HEK293 (cell line): ENCODE measurements around the gene ANKRD53.

Source experiments
- CTCF ChIA-PET: fragments of 350-600 bp; formaldehyde crosslinking; extraction: SDS; loops from one replicate; lab custom pipeline; 2021; ENCODE audit warnings: antibody characterized with exemption; lab: Yijun Ruan, JAX
- POLR2A ChIA-PET: fragments of 300-600 bp; formaldehyde crosslinking; extraction: SDS; loops from one replicate; lab custom pipeline; 2020; ENCODE audit warnings: antibody characterized with exemption, inconsistent platforms; lab: Yijun Ruan, JAX
- H3K27ac ChIP-seq: fragments of 200-500 bp; sonication (Bioruptor generic); 2 replicates; pipeline ENCODE4 v1.5.1; 2014; ENCODE audit warnings: low read depth, low read length, control low read depth, inconsistent platforms; ENCODE audit errors: extremely low read depth
- H3K36me3 ChIP-seq, 2 experiments: fragments of 200-500 bp in 1 of 2; sonication (Bioruptor generic) in 1 of 2; 1 replicate in 1 of 2; 2 replicates in 1 of 2; pipeline ENCODE4 v1.5.1; 2014 to 2017; ENCODE audit warnings: inconsistent platforms in 2 of 2, low read length in 2 of 2; ENCODE audit not compliant: control insufficient read depth in 2 of 2, insufficient read depth in 1 of 2
- H3K4me1 ChIP-seq: fragments of 200-500 bp; sonication (Bioruptor generic); 2 replicates; pipeline ENCODE4 v1.5.1; 2014; ENCODE audit warnings: mild to moderate bottlenecking, low read length, inconsistent platforms; ENCODE audit not compliant: control insufficient read depth, insufficient read depth
- H3K4me3 ChIP-seq: 2 replicates; pipeline ENCODE4 v1.5.1; 2011; ENCODE audit warnings: low read depth, mild to moderate bottlenecking, control low read depth, low read length, moderate library complexity
- H3K9me3 ChIP-seq: fragments of 200-500 bp; sonication (Bioruptor generic); 2 replicates; pipeline ENCODE4 v1.5.1; 2014; ENCODE audit warnings: low read depth, low read length, inconsistent platforms; ENCODE audit not compliant: control insufficient read depth, insufficient read depth
- BCL11A ChIP-seq: fragments of 450-650 bp; formaldehyde crosslinking; IDR thresholded peaks from 2 replicates; pipeline ENCODE4 v1.5.1; 2016; ENCODE audit warnings: low read depth, missing biosample characterization, missing genetic modification characterization
- GFI1B ChIP-seq: fragments of 450-650 bp; formaldehyde crosslinking; IDR thresholded peaks from 2 replicates; pipeline ENCODE4 v1.5.1; 2016; ENCODE audit warnings: missing biosample characterization, missing genetic modification characterization
- HOXA7 ChIP-seq: sonication (generic); formaldehyde crosslinking; IDR thresholded peaks from 2 replicates; pipeline ENCODE4 v1.8.1; 2022; ENCODE audit warnings: missing genetic modification reagents, borderline replicate concordance
- RBAK ChIP-seq: fragments of 450-650 bp; formaldehyde crosslinking; IDR thresholded peaks from 2 replicates; pipeline ENCODE4 v1.5.1; 2016; ENCODE audit warnings: missing biosample characterization, missing genetic modification characterization
- SP7 ChIP-seq: fragments of 450-650 bp; formaldehyde crosslinking; IDR thresholded peaks from 2 replicates; pipeline ENCODE4 v1.5.1; 2016; ENCODE audit warnings: missing biosample characterization, missing genetic modification characterization
- ZBTB8A ChIP-seq: fragments of 450-650 bp; formaldehyde crosslinking; IDR thresholded peaks from 2 replicates; pipeline ENCODE4 v1.5.1; 2016; ENCODE audit warnings: missing biosample characterization, missing genetic modification characterization
- ZNF132 ChIP-seq: fragments of 450-650 bp; formaldehyde crosslinking; IDR thresholded peaks from 2 replicates; pipeline ENCODE4 v1.5.1; 2017; ENCODE audit warnings: missing biosample characterization, missing genetic modification characterization, borderline replicate concordance
- ZNF202 ChIP-seq: fragments of 450-650 bp; formaldehyde crosslinking; IDR thresholded peaks from 2 replicates; pipeline ENCODE4 v1.5.1; 2016; ENCODE audit warnings: missing biosample characterization, missing genetic modification characterization, borderline replicate concordance
- ZNF266 ChIP-seq: fragments of 450-650 bp; formaldehyde crosslinking; IDR thresholded peaks from 2 replicates; pipeline ENCODE4 v1.5.1; 2016; ENCODE audit warnings: missing biosample characterization, missing genetic modification characterization, low read depth
- ZNF398 ChIP-seq: fragments of 450-650 bp; formaldehyde crosslinking; IDR thresholded peaks from 2 replicates; pipeline ENCODE4 v1.5.1; 2017; ENCODE audit warnings: missing biosample characterization, missing genetic modification characterization
- ZNF416 ChIP-seq: fragments of 450-650 bp; formaldehyde crosslinking; IDR thresholded peaks from 2 replicates; pipeline ENCODE4 v1.5.1; 2016; ENCODE audit warnings: missing biosample characterization, missing genetic modification characterization
- ZNF433 ChIP-seq: fragments of 450-650 bp; formaldehyde crosslinking; IDR thresholded peaks from 2 replicates; pipeline ENCODE4 v1.5.1; 2016; ENCODE audit warnings: missing biosample characterization, missing genetic modification characterization, low read depth
- ZNF501 ChIP-seq: fragments of 450-650 bp; formaldehyde crosslinking; IDR thresholded peaks from 2 replicates; pipeline ENCODE4 v1.5.1; 2016; ENCODE audit warnings: missing biosample characterization, missing genetic modification characterization
- ZNF521 ChIP-seq: fragments of 450-650 bp; formaldehyde crosslinking; IDR thresholded peaks from 2 replicates; pipeline ENCODE4 v1.5.1; 2017; ENCODE audit warnings: missing biosample characterization, mild to moderate bottlenecking, missing genetic modification characterization
- ZNF529 ChIP-seq: fragments of 450-650 bp; formaldehyde crosslinking; IDR thresholded peaks from 2 replicates; pipeline ENCODE4 v1.5.1; 2017; ENCODE audit warnings: missing genetic modification characterization, missing biosample characterization; ENCODE audit not compliant: insufficient replicate concordance
- ZNF530 ChIP-seq: fragments of 450-650 bp; formaldehyde crosslinking; IDR thresholded peaks from 2 replicates; pipeline ENCODE4 v1.5.1; 2016; ENCODE audit warnings: low read depth, missing biosample characterization, missing genetic modification characterization
- ZNF549 ChIP-seq: fragments of 450-650 bp; IDR thresholded peaks from 2 replicates; pipeline ENCODE4 v1.5.1; 2018; ENCODE audit warnings: missing biosample characterization, missing genetic modification characterization, mild to moderate bottlenecking, inconsistent platforms, moderate library complexity
- ZNF555 ChIP-seq: fragments of 450-650 bp; formaldehyde crosslinking; conservative IDR thresholded peaks from 2 replicates; pipeline ENCODE4 v1.5.1; 2017; ENCODE audit warnings: missing biosample characterization, mild to moderate bottlenecking, missing genetic modification characterization, inconsistent platforms
- ZNF610 ChIP-seq: fragments of 450-650 bp; formaldehyde crosslinking; IDR thresholded peaks from 2 replicates; pipeline ENCODE4 v1.5.1; 2016; ENCODE audit warnings: missing biosample characterization, missing genetic modification characterization, borderline replicate concordance
- ZNF626 ChIP-seq: fragments of 450-650 bp; sonication (Bioruptor Pico); formaldehyde crosslinking; IDR thresholded peaks from 2 replicates; pipeline ENCODE4 v1.5.1; 2018; ENCODE audit warnings: missing biosample characterization, missing genetic modification characterization, inconsistent platforms
- ZNF785 ChIP-seq: fragments of 450-650 bp; formaldehyde crosslinking; IDR thresholded peaks from 2 replicates; pipeline ENCODE4 v1.5.1; 2016; ENCODE audit warnings: missing biosample characterization, missing genetic modification characterization
- ZNF791 ChIP-seq: fragments of 450-650 bp; formaldehyde crosslinking; IDR thresholded peaks from 2 replicates; pipeline ENCODE4 v1.5.1; 2016; ENCODE audit warnings: missing biosample characterization, missing genetic modification characterization
- ZNF830 ChIP-seq: fragments of 450-650 bp; IDR thresholded peaks from 2 replicates; pipeline ENCODE4 v1.5.0; 2018; ENCODE audit warnings: missing biosample characterization, missing genetic modification characterization, low read depth, mild to moderate bottlenecking, moderate library complexity

Gene ANKRD53

GRCh38 chr2:70988151-70988550 lies 9.7 kb downstream of the ANKRD53 start:
- Histone ChIP-seq H3K27ac (no peak overlapping the region), H3K9me3 (no peaks in the 10 kb centered on the region), H3K4me1 (no peaks in the 10 kb centered on the region), H3K4me3 (no peak overlapping the region), H3K36me3 (peaks cover 0 to 88% of the 10 kb centered on the region in 2 experiments; a peak in 1 of 3 replicates)
- CTCF ChIA-PET = no interaction called here
- POLR2A ChIA-PET = no interaction called here
- TF ChIP-seq ZNF830 (tag by site-specific recombination) (no peak), ZNF266 (tag by site-specific recombination) (no peak), ZNF549 (tag by site-specific recombination) (no peak), ZNF416 (no peak), ZNF791 (no peak), ZNF501 (tag by site-specific recombination) (no peak), BCL11A (no peak), SP7 (no peak), ZNF521 (tag by site-specific recombination) (no peak)

- Histone ChIP-seq H3K4me3 (no peak overlapping the region), H3K4me1 (no peaks in the 10 kb centered on the region), H3K9me3 (no peaks in the 10 kb centered on the region), H3K36me3 (peaks cover 0 to 80% of the 10 kb centered on the region in 2 experiments; a peak in 1 of 3 replicates), H3K27ac (no peak overlapping the region)
- CTCF ChIA-PET = interaction anchor here (0.6 to 1.2 kb wide), 3 partner anchors 12 to 127 kb away, joined by 3 to 7 read pairs (median 3); no protein-coding TSS in a partner anchor
- TF ChIP-seq ZNF555 (tag by site-specific recombination) (no peak), GFI1B (no peak), ZBTB8A (tag by site-specific recombination) (no peak), ZNF830 (tag by site-specific recombination) (no peak), ZNF610 (tag by site-specific recombination) (no peak), ZNF529 (no peak), ZNF266 (tag by site-specific recombination) (no peak), RBAK (no peak)
- POLR2A ChIA-PET = interaction anchor here (0.6 kb wide), 1 partner anchor 9 kb away, joined by 3 read pairs; no protein-coding TSS in a partner anchor
These were observed 10.6 kb downstream of the ANKRD53 start for GRCh38 chr2:70988726-70989648.

- ChIA-PET CTCF (interaction anchor here (1.0 to 1.2 kb wide), 2 partner anchors 11 to 56 kb away, joined by 3 to 7 read pairs; no protein-coding TSS in a partner anchor), POLR2A (no interaction called here)
- no peaks in the 10 kb centered on the region for H3K4me1 ChIP-seq
- H3K4me3 ChIP-seq = no peak overlapping the region
- no peak overlapping the region for H3K27ac ChIP-seq
- no peaks in the 10 kb centered on the region for H3K9me3 ChIP-seq
- TF ChIP-seq ZNF202 (tag by site-specific recombination) (no peak), ZNF132 (tag by site-specific recombination) (no peak), ZNF433 (tag by site-specific recombination) (no peak), HOXA7 (CRISPR knock-in tag) (no peak), SP7 (no peak), ZNF398 (tag by site-specific recombination) (no peak), ZNF530 (tag by site-specific recombination) (no peak), ZNF785 (tag by site-specific recombination) (no peak), ZNF626 (tag by site-specific recombination) (no peak), RBAK (no peak)
- TF ChIP-seq, all 188 proteins: peak for 0
- H3K36me3 ChIP-seq = peaks cover 0 to 71% of the 10 kb centered on the region in 2 experiments; a peak in 1 of 3 replicates
These were observed 11.8 kb downstream of the ANKRD53 start for GRCh38 chr2:70990216-70990615.
